HG03558 (cell line): ENCODE measurements around the gene SFRP5.

Experiments used
- ATAC-seq: cut with Tn5 transposase; IDR thresholded peaks from one replicate; pipeline ENCODE4 v1.9.1; 2021; ENCODE audit warnings: moderate number of reproducible peaks; ENCODE audit not compliant: unreplicated experiment; ENCODE audit errors: extremely low read depth

SFRP5 gene

DNA sequence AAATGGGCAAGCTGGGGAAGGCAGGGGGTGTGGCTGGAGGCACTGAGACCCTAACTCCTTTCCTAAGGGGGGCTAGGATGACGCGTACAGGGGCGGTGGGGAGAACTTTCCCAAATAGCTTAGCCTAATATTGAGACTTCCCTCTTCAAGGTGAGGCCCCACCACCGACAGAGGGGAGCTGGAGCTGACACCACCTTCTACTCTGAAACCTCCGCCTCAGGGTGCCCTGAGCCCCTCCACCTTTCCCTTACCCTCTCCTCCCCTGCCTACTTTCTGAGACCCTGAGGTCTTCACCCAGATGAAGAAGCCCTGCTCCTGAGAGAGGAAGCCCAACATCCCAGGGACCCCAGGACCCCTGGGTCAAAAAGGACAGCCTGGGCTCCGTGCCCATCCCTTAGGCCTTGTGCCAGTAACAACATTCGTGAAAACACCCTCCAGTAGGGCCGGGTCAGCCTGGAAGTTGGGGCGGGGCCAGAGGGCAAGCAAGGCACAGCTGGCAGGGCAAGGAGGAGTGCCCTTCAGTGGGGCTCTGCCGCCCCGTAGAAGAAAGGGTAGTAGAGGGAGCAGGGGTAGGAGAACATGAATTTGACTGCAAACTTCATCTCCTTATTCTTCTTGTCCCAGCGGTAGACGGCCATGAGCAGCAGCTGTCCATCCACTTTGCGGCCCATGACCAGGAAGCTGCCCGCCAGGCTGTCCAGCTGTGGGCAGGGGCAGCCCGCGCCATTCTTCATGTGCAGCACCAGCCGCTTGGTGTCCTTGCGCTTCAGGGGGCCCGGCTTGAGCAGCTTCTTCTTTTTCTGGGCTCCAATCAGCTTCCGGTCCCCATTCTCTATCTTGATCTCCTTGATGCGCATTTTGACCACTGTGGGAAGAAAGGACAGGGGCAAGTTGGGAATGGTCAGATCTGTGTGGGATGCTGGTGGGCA, 4.5 kb downstream of the SFRP5 start:
- no peak for ATAC-seq

DNA sequence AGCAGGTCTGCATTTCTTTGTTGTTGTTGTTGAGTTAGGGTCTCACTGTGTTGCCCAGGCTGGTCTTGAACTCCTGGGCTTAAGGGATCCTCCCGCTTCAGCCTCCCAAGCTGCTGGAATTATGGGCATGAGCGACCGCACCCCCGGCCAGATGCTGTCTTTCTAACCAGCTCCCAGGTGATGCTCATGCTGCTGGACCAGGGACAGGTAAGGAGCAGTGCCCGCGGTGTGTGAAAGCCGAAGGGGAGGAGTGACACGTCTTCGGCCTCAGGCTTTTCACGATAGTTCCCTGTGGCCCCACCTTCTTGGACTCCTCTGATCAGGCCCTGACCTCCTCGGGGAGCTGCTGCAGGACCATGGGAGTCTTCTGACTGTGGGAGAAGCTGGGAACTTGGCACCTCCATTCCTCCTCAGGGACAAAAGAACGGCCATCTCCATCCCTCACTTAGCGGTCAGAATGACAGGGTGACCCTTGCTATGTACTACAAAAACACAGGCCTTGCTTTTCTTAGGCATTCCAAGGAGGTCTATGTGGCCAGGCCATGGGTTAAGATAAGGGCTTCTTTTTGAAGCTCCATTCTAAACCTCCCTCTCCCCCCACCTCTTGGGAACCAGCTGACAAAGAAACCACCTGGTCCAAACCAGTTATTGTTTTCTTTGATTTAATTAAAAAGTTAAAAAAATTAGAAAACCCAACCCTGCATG, 5.5 kb downstream of the SFRP5 start:
- ATAC-seq: no peak

DNA sequence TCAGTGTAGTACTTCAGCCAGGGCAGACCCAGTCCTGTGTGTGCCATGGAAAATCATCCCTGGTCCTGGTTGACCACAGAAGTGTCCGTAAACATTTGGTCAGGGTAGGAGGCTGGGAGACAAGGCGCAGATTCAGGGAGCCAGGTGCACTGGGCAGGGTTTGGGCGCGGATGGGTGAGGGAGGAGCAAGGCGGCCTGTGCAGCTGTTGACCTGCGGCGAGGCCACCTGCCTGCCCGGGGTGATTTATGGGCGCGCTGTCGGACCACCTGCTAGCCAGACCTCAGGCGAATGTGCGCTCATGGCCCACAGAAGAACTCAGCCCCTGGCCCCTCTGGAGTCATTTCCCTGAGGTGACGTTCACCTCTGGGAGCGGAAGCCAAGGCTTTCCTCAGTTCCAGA, 6.6 kb downstream of the SFRP5 start:
- no peak for ATAC-seq

DNA sequence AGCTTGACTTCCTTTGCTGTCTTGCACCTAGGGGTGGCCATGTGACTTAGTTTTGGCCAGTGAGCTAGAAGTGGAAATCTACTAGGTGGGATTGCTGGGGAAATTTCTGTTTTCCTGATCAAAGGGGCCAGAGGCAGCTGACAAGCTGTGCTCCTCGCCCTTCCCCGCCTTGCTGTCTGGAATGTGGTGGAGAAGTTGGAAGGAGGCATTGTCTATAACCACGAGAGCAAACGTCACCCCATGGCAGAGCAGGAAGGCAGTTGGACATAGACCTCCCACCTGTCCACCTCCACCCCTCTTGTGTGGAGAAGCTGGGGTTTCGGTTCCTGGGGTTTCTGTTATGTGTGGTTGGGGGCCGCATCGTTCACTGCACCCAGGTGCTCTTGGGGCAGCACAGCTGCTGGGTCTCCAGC, 7.3 kb downstream of the SFRP5 start:
- ATAC-seq: no peak

DNA sequence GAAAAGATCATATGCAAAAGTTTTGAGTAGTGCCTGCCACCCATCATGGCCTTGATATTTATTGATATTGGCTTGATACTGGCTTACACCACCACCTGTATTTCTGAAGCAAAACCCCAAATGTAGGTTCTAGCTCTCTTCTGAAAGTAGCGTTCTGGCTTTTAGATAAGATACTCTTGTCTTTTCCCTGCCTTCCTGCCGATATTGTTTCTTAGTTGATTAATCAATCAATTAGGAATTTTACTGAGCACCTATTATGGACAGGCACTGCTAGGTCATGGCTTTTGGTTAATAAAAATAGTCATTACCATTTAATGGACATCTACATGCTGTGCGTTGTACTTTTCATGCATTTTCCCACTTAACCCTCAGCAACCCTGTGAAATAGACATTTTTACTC, 7.9 kb downstream of the SFRP5 start:
- ATAC-seq: no peak

DNA sequence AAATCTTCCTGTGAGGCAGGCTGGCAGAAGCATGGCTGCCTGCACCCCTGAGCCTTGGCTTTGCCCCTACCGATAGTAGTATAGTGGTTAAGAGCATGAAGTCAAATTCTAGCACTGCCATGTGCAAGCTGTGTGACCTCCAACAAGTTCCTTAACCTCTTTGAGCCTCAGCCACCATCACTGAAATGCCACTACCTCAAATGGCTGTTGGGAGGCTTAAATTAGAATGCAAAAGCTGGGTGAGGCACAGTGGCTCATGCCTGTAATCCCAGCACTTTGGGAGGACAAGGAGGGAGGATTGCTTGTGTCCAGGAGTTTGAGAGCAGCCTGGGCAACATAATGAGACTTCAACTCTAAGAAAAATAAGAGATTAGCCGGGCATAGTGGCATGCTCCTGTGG, 8.4 kb downstream of the SFRP5 start:
- no peak for ATAC-seq

DNA sequence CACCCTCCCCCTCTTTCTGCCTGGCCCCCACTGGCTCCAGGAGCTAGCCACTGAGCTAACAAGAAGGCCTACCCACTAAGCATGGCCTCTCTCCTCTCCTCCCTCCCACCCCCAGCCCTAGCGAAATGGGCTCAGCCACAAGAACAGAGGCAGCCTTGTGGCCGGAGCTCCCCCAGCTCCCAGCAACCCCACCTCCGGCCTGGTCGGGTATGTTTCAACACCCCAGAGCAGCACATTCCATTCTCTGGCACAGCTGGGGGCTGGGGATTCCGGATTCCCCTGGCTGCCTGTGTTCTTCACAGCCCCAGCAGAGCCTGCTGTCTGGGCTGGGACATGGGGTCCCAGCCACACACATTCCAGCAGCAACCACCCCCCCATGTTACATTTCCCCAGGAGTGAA, 9.0 kb downstream of the SFRP5 start:
- ATAC-seq: no peak

DNA sequence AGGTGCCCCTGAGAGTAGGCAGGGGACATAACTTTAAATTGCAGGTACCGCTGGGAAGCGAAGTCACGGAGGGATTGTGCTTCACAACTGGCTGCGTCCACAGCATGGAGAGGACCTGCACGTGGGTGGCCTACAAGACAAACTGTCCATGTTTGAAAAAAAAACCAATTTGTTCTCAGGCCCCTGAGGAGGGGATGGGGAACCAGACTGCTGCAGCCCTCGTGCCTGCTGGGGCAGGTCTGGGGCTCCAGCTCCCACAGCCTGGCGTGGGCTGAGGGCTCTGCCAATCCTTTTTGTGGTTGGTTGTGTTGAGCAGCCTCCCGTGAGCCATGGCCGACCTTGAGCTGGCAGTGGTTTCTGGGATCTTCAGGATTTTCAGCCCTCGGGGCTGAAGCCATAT, 9.7 kb downstream of the SFRP5 start:
- no peak for ATAC-seq

DNA sequence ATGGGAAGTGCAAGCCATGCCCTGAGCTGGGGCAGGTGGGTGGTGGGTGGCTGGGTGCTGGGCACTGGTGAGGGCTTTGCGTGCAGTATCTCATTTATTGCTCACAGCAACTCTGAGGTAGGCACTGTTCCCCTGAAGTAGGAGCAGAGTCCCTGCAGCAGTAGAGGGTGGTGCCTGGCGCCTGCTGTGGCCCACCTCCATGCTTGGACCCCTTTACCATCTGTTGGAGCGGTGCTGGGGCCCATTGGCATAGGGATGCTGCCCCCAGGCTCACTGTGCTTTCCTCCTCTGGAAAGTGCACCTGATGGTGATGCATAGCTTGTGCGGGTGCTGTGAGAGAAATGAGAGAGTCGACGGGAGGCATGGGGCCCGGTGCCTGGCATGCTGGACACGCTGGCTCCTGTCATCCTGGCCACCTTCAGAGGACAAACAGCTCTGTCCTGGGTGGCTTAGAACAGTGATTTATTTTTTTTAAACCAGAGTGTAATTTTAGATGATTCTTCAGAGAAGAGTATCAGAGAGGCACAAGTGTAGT, 10.4 kb downstream of the SFRP5 start:
- ATAC-seq: no peak

DNA sequence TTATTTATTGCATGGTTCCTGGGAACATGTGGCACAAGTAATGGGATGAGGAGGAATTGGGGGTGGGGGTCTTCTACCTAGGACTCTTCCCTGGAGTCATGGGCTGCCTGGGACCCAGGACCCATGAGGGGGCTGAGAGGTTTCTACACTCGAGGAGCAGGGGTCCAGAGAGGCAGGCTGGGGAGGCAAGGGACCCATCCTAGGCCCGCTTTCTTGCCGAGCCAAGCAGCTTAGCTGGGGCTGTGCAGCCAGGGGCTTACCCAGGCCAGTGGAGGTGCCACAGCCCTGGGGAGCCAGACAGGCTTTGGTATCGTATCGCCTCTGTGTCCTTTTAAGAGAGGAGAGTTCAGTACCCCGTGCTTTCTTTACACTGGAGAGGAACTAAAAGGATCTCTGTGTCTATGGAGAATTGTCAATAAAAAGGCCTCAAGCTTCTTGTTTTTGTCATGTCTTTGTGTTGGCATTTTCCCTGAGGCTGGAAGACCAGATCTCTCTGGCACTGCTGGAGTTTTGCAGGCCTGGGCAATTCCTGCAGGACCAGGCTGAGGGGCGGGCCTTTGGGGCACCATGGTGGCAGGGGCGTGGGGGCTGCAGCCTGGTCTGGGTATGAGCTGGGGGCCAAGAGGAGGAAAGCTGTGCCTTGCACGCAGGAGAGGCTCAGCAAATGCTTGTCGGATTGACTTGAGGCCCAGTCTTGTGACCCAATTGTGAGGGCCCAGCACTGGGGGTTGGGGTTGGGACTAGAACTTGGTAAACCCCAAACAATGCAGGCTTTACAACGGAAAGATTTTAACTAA, 11.1 kb downstream of the SFRP5 start:
- ATAC-seq: no peak

DNA sequence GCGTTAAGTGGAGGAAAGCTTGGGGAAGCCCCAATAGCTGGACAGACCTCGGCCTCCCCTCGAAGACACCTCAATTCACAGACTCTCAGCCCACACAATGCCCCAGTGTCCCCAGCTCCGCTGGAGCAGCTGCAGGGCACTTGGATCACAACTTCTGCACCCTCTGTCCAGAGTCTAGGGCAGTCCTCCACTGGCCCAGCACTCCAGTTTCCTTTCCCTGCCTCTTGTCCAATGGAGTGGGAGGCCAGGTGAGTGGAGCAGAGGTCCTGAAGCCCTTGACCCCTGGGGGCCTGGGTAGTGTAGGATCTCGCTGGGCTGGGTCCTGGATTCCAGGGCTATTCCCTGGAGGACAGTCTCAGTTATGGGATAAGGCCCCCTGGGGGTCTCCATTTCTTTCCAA, 11.9 kb downstream of the SFRP5 start:
- no peak for ATAC-seq

DNA sequence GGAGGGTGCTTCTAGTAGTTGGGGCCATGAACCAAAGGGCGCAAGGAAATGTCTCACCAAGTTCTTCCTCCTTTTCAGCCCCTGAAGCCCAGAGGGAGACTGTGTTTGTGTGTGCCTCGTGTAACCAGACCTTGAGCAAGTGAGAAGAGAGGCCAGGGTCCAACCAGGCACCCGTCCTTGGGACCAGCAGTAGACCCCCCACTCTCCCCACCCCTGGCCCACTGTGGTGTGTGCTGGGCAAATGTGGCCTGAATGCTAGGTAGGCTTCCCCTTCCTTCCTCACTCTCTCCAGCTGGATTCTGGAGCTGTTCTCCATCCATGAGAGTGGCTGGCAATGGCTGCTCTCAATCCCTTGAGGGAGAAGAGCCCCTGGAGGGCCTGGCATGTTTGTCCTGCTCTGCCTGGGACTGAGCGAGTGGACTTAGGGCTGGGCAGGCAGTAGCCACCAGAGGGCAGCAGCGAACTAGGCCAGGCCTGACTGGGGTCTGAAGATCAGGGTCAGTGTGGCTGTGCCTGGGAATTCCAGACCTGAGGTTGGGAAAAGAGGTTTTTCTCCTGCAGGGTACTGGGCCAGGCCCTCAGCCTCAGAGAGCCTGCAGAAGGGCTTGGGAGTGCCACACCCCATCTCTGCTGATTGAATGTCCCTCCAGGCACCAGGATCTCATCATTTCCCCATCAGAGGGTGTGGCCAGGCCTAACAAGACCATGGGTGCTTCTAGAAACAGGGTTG, 12.5 kb downstream of the SFRP5 start:
- no peak for ATAC-seq

DNA sequence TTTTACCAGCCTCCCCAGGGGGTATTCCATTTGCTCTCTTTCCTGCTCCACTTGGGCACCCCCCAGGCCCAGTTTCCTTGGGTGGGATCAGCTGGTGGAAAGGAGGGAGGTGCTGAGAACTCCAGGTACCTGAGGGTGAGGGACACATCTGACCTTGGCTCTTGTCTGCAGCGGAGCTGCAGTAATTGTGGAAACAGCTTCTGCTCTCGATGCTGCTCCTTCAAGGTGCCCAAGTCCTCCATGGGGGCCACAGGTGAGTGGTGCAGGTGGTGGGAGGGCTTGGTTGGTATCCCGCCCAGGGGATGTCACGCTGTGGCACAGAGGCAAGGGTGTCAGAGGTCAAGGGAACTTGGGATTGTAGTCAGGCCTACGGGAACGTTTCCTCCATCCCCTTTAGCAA, 14.3 kb downstream of the SFRP5 start:
- ATAC-seq: no peak

DNA sequence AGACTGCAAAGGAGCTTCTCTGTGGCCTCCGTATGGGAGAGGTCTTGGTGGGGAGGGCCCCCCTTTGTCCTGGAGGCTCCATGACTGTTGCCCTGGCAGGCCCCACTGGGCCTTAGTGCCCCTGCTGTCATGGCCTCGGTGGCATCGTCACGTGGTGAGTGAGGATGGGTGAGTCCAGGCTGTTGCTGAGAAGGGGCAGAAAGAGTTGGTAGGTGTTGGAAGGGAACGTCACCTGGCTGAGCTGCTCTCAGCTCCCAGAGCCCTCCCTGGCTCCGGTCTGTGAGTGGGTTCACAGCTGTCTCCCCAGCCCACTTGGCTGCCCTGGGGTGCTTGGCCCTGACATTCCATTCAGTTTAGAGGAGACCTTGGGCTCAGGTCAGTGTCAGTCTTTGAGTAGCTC, 16.1 kb downstream of the SFRP5 start:
- ATAC-seq: no peak

DNA sequence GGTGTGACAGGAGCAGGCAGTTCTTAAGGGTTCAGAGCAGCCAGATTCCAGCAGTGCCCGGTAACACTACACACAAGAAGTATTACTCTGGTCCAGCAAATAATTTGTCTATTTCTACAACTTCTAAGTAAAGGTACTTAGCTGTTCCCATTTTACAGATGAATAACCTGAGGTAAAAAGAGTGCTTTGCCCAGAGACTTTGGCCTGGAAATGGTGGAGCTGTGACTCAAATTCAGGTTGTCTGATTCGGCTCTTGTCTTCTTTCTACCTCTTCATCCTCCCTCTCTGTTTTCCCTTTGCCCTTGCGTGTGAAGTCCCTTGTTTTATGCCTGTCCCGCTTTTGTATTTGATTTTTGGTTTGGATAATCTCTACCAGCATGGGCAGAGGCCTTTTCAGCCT, 17.1 kb downstream of the SFRP5 start:
- ATAC-seq: no peak

DNA sequence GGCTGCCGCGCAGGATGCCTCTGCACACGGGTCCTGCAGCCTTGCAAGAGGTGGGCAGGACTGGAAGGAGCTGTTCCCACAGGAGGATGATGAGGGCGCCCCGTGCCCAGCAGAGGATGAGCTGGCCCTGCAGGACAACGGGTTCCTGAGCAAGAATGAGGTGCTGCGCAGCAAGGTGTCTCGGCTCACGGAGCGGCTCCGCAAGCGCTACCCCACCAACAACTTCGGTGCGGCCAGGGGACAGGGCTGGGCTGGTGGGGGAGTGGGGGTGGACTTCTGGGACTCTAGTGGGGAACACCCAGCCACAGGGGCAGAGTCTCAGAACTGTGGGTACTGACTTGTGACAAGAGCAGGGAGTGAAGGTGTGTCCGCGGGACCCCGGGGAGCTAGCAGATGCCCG, 18.8 kb downstream of the SFRP5 start:
- no peak for ATAC-seq

DNA sequence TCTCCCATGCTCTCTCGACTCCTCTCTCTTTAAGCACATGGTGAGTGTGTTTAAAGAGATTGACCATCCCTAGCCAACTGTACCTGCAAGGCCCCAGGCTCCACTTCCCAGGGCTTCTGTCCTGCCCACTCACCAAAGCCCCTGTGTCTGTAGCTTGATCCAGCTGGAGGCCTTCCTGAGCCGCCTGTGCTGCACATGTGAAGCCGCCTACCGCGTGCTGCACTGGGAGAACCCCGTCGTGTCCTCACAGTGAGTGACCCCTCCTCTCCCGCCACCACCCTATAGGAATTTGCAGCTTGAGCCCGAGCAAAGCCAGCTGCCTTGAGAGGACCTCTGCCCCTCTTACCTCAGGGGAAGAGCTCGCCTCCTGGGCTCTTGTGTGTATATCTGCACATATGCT, 23.7 kb downstream of the SFRP5 start:
- ATAC-seq: no peak

DNA sequence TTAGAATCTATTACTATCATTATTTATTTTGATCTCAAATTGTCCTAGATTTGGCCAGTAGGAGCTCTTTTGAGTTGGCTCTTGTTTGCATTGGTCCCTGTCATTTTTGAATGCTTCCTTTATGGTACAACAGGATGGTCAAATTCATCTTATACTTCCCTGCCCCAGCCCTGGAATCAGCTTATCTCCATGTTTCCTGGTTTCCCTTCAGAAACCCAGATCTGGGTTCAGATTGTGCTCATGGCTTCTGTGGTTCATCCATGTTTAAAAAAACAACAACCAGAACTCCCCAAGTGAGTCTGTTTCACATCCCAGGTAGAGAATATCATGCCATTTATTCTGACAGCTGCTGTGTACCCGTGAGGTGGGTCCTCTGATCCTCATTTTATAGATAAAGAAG, 24.2 kb downstream of the SFRP5 start:
- ATAC-seq: no peak

DNA sequence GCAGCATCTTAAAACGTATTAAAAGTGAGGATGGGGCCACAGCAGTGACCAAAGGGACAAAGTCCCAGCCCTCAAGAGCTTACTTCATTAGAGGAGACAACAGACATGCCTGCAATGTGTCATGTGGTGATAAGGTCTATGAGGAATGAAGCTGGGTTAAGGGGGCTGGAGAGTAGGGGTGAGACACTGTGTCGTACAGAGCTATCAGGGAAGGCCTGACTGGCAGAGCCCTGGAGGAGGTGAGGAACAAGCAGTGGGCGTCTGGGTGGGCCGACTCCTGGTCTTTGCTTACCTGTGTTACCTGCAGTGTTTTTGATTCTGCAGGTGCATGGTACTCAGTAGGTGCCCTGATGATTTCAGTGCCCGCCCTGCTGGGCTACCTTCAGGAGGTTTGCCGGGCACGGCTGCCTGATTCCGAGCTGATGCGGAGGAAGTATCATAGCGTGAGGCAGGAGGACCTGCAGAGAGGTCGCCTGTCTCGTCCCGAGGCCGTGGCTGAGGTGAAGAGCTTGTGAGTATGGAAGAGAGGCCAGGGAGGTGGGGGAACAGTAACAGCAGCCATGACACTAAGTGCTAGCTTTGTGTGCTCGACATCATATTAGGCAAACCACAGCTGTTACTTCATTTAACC, 27.3 kb downstream of the SFRP5 start:
- ATAC-seq: no peak
